ENCODE results near the gene SERPINE1.
A peak's percentile ranks its signal among the peaks of the same experiment; 100 is the strongest.
"Not testable (repeated sequence)": the region's sequence is repeated elsewhere in the genome, so short reads cannot be mapped to it uniquely, and the experiment has no call there.

Gene SERPINE1

DNA sequence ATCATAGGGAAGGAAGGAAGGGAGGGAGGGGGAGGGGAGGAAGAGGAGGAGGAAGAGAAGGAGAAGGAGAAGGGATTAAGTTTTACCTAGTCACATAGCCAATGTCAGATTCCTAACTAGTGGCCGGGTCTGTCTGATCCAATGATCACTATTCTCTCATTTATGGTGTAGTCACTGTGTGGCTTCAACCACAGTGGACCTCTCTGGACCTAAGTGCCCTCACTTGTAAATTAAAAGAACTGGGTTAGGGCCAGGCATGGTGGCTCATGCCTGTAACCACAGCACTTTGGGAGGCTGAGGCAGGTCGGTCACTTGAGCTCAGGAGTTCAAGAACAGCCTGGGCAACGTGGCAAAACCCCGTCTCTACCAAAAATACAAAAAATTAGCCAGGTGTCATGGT is 6.6 kb upstream of the SERPINE1 start:
- TF ChIP-seq, protein P1, sequence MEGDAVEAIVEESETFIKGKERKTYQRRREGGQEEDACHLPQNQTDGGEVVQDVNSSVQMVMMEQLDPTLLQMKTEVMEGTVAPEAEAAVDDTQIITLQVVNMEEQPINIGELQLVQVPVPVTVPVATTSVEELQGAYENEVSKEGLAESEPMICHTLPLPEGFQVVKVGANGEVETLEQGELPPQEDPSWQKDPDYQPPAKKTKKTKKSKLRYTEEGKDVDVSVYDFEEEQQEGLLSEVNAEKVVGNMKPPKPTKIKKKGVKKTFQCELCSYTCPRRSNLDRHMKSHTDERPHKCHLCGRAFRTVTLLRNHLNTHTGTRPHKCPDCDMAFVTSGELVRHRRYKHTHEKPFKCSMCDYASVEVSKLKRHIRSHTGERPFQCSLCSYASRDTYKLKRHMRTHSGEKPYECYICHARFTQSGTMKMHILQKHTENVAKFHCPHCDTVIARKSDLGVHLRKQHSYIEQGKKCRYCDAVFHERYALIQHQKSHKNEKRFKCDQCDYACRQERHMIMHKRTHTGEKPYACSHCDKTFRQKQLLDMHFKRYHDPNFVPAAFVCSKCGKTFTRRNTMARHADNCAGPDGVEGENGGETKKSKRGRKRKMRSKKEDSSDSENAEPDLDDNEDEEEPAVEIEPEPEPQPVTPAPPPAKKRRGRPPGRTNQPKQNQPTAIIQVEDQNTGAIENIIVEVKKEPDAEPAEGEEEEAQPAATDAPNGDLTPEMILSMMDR (IDR thresholded peaks at IDR 0.05; ENCODE audit: unreplicated experiment in 3 of 3), result no peak
- Mint-ChIP-seq H3K9me3 (no peaks in the 10 kb centered on the region), H3K4me3 (peak overlapping the region in 1 of 3 experiments; percentile 40), H3K27ac (peak overlapping the region in 2 of 3 experiments; percentile 74 to 80), H3K36me3 (ENCODE audit: low read depth) (no peaks in the 10 kb centered on the region), H3K27me3 (ENCODE audit: low read depth) (peaks cover 6% of the 10 kb centered on the region), H3K4me1 (peaks cover 45% of the 10 kb centered on the region)

DNA sequence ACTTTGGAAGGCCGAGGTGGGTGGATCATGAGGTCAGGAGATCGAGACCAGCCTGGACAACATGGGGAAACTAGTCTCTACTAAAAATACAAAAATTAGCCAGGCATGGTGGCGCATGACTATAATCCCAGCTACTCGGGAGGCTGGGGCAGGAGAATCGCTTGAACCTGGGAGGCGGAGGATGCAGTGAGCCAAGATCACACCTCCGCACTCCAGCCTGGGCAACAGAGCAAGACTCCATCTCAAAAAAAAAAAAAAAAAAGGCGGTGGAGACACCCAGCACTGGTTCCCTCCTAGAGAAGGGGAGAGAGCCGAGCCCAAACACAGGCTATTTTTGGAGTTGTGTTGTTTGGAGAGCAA is 5.3 kb upstream of the SERPINE1 start:
- peak overlapping the region; percentile 65 to 77 (median 75) for H3K4me3 Mint-ChIP-seq
- H3K36me3 Mint-ChIP-seq (ENCODE audit: low read depth); H3K9me3 Mint-ChIP-seq: not testable (repeated sequence)

DNA sequence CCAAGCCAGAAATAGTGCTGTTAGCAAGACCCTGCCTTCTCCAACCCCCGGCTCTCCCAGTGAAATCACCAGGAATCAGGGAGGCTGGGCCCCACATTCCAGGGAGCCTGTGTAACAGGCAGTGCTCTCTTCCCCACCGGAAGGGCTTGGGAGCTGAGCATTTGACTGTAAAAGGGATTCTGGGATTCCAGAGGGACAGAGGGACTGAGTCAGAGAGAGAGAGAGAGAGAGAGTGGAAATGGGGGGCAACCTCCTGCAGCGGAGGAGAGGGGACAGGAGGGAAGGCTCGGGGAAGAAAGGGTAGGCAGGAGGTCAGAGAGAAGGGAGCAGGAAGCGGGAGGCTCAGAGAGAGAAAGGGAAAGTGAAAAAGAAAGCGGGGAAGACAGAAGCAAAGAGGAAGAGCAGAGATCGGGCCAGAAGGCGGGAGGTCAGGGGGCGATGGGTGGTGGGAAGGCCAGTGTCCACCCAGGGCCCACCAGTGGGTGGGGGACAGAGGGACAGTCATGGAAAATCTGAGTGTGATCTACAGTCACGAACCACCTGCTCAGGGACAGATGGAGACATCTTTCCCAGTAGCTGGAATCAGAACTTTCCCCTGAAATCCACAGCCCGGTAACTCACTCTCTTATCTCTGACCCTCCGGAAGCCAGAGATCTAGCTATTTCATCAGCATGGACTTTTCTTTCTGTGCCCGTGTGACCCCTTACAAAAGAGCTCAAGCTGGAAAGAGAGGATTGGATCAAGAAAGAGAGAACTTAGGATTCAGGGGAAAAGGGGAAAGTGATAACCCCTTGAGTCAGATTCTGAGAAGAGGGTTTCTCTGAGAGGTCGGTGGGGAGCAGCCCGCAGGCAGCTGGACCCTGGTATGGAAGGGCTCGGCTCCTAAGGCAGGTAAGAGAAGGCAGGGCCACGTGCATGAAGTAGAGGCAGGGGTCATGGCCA is 4.6 kb upstream of the SERPINE1 start:
- Mint-ChIP-seq H3K4me1 (peaks cover 52% of the 10 kb centered on the region), H3K27ac (peak overlapping the region; percentile 97 to 99 (median 98)), H3K27me3 (ENCODE audit: low read depth) (peaks cover 6% of the 10 kb centered on the region), H3K36me3 (ENCODE audit: low read depth) (no peaks in the 10 kb centered on the region), H3K9me3 (no peaks in the 10 kb centered on the region), H3K4me3 (peak overlapping the region; percentile 65 to 77 (median 75))
- TF ChIP-seq, protein P1 (IDR thresholded peaks at IDR 0.05; ENCODE audit: unreplicated experiment in 3 of 3), result no peak

More for the DNA sequence above, 5.3 kb upstream of the SERPINE1 start:
- Mint-ChIP-seq H3K4me1 (peaks cover 49% of the 10 kb centered on the region), H3K27ac (peak overlapping the region; percentile 97 to 99 (median 98))
- not testable (repeated sequence) for H3K27me3 Mint-ChIP-seq (ENCODE audit: low read depth)

DNA sequence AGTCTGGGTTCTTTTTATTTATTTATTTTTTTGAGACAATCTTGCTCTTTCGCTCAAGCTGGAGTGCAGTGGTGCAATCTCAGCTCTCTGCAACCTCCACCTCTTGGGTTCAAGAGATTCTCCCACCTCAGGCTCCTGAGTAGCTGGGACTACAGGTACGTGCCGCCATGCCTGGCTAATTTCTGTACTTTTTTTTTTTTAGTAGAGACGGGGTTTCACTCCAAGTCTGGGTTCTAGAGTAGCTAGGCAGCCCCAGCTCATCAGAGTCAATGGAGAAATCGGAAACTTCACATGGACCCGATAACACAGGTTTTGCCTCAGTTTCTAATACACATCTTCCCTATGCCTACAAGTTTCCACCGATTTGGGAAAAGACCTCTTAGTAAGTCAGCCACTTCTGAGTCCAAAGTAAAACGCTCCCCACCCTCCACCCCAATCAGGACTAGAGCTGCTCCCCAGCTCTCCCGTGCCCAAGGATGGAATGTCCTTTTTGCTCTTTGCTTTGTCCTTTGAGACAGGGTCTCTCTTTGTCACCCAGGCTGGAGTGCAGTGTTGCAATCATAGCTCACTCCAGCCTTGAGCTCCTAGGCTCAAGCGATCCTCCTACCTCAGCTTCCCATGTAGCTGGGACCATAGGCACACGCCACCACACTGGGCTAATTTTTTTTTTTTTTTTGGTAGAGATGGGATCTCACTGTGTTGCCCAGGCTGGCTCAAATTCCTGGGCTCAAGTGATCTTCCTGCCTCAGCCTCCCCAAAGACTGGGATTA is 3.8 kb upstream of the SERPINE1 start:
- H3K27ac Mint-ChIP-seq, result peak overlapping the region; percentile 61 to 99 (median 97)
- TF ChIP-seq, protein P1 (IDR thresholded peaks at IDR 0.05; ENCODE audit: unreplicated experiment in 3 of 3), result no peak
- H3K4me3 Mint-ChIP-seq, result peak overlapping the region in 2 of 3 experiments; percentile 39 to 52
- H3K4me1 Mint-ChIP-seq, result peaks cover 54% of the 10 kb centered on the region
- peaks cover 12% of the 10 kb centered on the region for H3K27me3 Mint-ChIP-seq (ENCODE audit: low read depth)
- H3K36me3 Mint-ChIP-seq (ENCODE audit: low read depth), result no peaks in the 10 kb centered on the region
- no peaks in the 10 kb centered on the region for H3K9me3 Mint-ChIP-seq

DNA sequence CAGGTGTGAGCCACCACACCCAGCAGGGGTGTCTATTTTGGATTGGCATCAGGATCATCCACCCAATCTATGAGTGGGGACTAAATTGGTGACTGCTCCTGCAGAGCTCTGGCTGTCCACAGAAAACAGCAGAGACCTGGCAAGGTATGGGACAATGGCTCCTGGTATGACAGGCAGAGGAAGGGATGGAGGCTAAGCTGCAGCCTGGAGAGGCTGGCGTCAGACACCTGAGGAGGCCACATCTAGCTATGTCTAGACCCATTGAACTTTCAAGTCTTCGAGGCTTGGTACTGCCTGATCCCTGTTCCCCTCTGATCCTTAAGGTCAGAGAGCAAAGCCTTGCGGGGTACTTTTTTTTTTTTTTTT is 3.2 kb upstream of the SERPINE1 start:
- Mint-ChIP-seq H3K27me3 (ENCODE audit: low read depth) (peaks cover 15% of the 10 kb centered on the region), H3K27ac (peak overlapping the region in 2 of 3 experiments; percentile 97 to 99), H3K36me3 (ENCODE audit: low read depth) (no peaks in the 10 kb centered on the region), H3K4me3 (no peak overlapping the region), H3K4me1 (peaks cover 54% of the 10 kb centered on the region), H3K9me3 (no peaks in the 10 kb centered on the region)
- TF ChIP-seq, protein P1 (IDR thresholded peaks at IDR 0.05; ENCODE audit: unreplicated experiment in 3 of 3), result no peak

DNA sequence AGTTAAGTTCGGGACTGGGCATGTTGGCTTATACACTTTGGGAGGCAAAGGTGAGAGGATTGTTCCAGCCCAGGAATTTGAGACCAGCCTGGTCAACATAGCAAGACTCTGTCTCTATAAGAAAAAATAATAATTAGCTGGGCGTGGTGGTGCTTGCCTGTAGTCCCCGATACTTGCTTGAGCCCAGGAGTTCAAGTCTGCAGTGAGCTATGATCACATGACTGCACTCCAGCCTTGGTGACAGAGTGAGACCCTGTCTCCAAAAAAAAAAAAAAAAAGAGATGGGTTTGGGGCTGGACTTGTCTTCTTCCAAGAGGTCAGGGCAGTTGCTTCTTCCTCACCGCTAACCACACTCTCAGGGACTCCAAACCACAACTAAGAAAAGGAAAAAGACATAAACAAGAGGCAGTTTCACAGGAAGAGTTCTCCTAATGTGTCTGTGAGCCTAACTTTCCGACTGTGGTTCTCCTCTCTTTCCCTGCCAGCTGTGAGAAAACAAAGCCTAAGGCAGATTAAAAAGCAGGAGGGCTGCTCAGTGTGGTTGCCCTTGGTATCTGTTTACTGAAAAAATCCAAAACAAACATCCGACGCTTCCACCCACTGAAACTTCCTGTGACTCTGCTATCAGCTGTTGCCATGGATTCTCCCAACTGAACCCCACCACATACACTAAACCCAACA is 2.4 kb upstream of the SERPINE1 start:
- Mint-ChIP-seq H3K36me3 (ENCODE audit: low read depth) (no peaks in the 10 kb centered on the region), H3K4me3 (peak overlapping the region in 1 of 3 experiments; percentile 53), H3K4me1 (peaks cover 52% of the 10 kb centered on the region), H3K27me3 (ENCODE audit: low read depth) (peaks cover 15% of the 10 kb centered on the region), H3K9me3 (no peaks in the 10 kb centered on the region), H3K27ac (peak overlapping the region; percentile 29 to 90 (median 87))
- TF ChIP-seq, protein P1 (IDR thresholded peaks at IDR 0.05; ENCODE audit: unreplicated experiment in 3 of 3), result no peak
